ENCODE data around the gene ADCY10. TPM values are rescaled to one million over a fixed set of nuclear protein-coding genes. Genes with fewer than 3 reads are reported as not detected.

The ADCY10 gene
- total RNA-seq, 1 donor, result not detected

GRCh38 chr1:167764458-167765330 is 149.2 kb downstream of the ADCY10 start:
- Histone ChIP-seq H3K27me3 (ENCODE audit: insufficient read depth, low read length) (no peaks in the 10 kb centered on the region), H3K4me1 (ENCODE audit: insufficient read depth, low read length) (peaks cover 34% of the 10 kb centered on the region), H3K9me3 (ENCODE audit: low read depth, low read length) (no peaks in the 10 kb centered on the region), H3K4me3 (ENCODE audit: low read length) (no peak overlapping the region)

GRCh38 chr1:167763525-167764220 is 150.3 kb downstream of the ADCY10 start:
- H3K4me1 ChIP-seq (ENCODE audit: insufficient read depth, low read length), result peaks cover 34% of the 10 kb centered on the region
- no peaks in the 10 kb centered on the region for H3K27me3 ChIP-seq (ENCODE audit: insufficient read depth, low read length)
- H3K4me3 ChIP-seq (ENCODE audit: low read length), result no peak overlapping the region
- H3K9me3 ChIP-seq (ENCODE audit: low read depth, low read length), result no peaks in the 10 kb centered on the region

- Histone ChIP-seq H3K4me3 (ENCODE audit: low read length) (no peak overlapping the region), H3K9me3 (ENCODE audit: low read depth, low read length) (no peaks in the 10 kb centered on the region), H3K4me1 (ENCODE audit: insufficient read depth, low read length) (peaks cover 24% of the 10 kb centered on the region), H3K27me3 (ENCODE audit: insufficient read depth, low read length) (no peaks in the 10 kb centered on the region)
Observed at GRCh38 chr1:167762061-167762746, 151.7 kb downstream of the ADCY10 start.

GRCh38 chr1:167761400-167761799 is 152.5 kb downstream of the ADCY10 start:
- Histone ChIP-seq H3K4me1 (ENCODE audit: insufficient read depth, low read length) (peaks cover 24% of the 10 kb centered on the region), H3K4me3 (ENCODE audit: low read length) (no peak overlapping the region), H3K9me3 (ENCODE audit: low read depth, low read length) (no peaks in the 10 kb centered on the region), H3K27me3 (ENCODE audit: insufficient read depth, low read length) (no peaks in the 10 kb centered on the region)

Other genes starting within 250 kb of the ADCY10 start
- gene MPZL1, start 192.2 kb downstream of the ADCY10 start, total RNA-seq, result 13.9 TPM
- 15.1 TPM for gene DCAF6, start 22.5 kb upstream of the ADCY10 start, total RNA-seq
- 17.1 TPM for gene MPC2, start 22.9 kb upstream of the ADCY10 start, total RNA-seq
- gene GPR161, start 222.8 kb upstream of the ADCY10 start, total RNA-seq, result 0.10 TPM

Data from mononuclear cell (primary cell).